Activated naive CD8-positive, alpha-beta T cell treated with anti-CD3 and anti-CD28 coated beads, Interleukin-2, amount 50 U/mL, for 24 hours (primary cell): ENCODE results near the gene ETV6.

Experiments
- ATAC-seq: fragments of 150-1000 bp; cut with Tn5 transposase; one replicate; pipeline ENCODE4 v1.10.0; 2021
- DNase-seq: peaks from one replicate; pipeline ENCODE4 v3.0.0; 2021
- H3K27ac Mint-ChIP-seq: one replicate; pipeline ENCODE4 v1.8.0; 2021; ENCODE audit warnings: mild to moderate bottlenecking, mixed read lengths
- H3K27me3 Mint-ChIP-seq: one replicate; pipeline ENCODE4 v1.8.0; 2021; ENCODE audit warnings: mixed read lengths
- H3K36me3 Mint-ChIP-seq: one replicate; pipeline ENCODE4 v1.8.0; 2021; ENCODE audit warnings: low read depth, mixed read lengths
- H3K4me1 Mint-ChIP-seq: one replicate; pipeline ENCODE4 v1.8.0; 2021; ENCODE audit warnings: mixed read lengths
- H3K4me3 Mint-ChIP-seq: one replicate; pipeline ENCODE4 v1.8.0; 2021; ENCODE audit warnings: mild to moderate bottlenecking, moderate library complexity, mixed read lengths
- H3K9me3 Mint-ChIP-seq: one replicate; pipeline ENCODE4 v1.8.0; 2021; ENCODE audit warnings: mixed read lengths

The ETV6 gene

GRCh38 chr12:11653215-11653753, 3.8 kb downstream of the ETV6 start:
- Mint-ChIP-seq H3K27ac (peak overlapping the region; percentile 92), H3K4me1 (peaks cover 70% of the 10 kb centered on the region), H3K9me3 (no peaks in the 10 kb centered on the region), H3K36me3 (peaks cover 12% of the 10 kb centered on the region), H3K4me3 (peak overlapping the region; percentile 98), H3K27me3 (no peaks in the 10 kb centered on the region)
- ATAC-seq = peak; percentile 58
- peak; percentile 58 for DNase-seq

DNA sequence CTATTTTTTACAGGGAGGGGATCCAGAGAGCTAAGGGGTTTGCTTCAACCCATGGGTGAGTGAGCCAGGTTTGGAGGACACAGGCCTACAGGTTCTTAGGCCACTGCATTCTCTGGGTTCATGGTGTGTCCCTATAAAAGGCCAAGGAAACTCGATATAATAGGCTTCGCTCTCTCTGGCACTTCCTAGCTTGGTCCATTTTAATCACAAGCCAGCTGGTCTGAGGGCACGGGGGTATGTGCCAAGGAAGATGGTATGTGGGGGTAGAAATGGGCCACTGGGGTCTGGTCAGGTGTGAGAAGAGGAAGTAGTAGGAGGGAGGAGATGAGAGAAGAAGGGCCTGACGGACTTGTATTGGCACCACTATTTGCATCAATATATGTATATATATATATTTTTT, 4.9 kb downstream of the ETV6 start:
- H3K4me1 Mint-ChIP-seq = peaks cover 79% of the 10 kb centered on the region
- H3K36me3 Mint-ChIP-seq = peaks cover 12% of the 10 kb centered on the region
- H3K27me3 Mint-ChIP-seq = no peaks in the 10 kb centered on the region
- no peak for DNase-seq
- no peak overlapping the region for H3K27ac Mint-ChIP-seq
- H3K9me3 Mint-ChIP-seq = no peaks in the 10 kb centered on the region
- no peak overlapping the region for H3K4me3 Mint-ChIP-seq
- ATAC-seq = no peak

- Mint-ChIP-seq H3K36me3 (peaks cover 12% of the 10 kb centered on the region), H3K27me3 (no peaks in the 10 kb centered on the region), H3K4me1 (peaks cover 83% of the 10 kb centered on the region), H3K27ac (no peak overlapping the region), H3K9me3 (no peaks in the 10 kb centered on the region), H3K4me3 (no peak overlapping the region)
- DNase-seq = no peak
- ATAC-seq = no peak
Measured at GRCh38 chr12:11654802-11655201, 5.3 kb downstream of the ETV6 start.

DNA sequence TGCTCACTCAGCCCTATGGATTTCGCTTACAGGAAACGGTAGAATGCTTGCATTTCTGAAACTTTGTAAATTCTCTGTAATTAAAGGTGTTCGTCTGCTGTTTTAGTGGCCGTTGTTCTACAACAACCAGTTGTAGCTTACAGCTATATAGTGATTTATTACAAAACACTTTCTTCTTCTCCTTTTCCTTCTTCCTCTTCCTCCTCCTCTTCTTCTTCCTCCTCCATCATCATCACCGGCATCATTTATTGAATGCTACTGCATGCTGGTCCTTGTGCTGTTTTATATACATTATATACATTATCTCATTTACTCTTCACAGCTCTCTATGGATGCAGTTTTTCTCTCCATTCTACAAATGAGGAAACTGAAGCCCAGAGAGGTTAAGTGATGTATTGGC, 6.4 kb downstream of the ETV6 start:
- DNase-seq (no peak), ATAC-seq (no peak)
- peaks cover 13% of the 10 kb centered on the region for H3K36me3 Mint-ChIP-seq
- no peak overlapping the region for H3K4me3 Mint-ChIP-seq
- no peaks in the 10 kb centered on the region for H3K27me3 Mint-ChIP-seq
- H3K9me3 Mint-ChIP-seq = no peaks in the 10 kb centered on the region
- no peak overlapping the region for H3K27ac Mint-ChIP-seq
- H3K4me1 Mint-ChIP-seq = peaks cover 82% of the 10 kb centered on the region

DNA sequence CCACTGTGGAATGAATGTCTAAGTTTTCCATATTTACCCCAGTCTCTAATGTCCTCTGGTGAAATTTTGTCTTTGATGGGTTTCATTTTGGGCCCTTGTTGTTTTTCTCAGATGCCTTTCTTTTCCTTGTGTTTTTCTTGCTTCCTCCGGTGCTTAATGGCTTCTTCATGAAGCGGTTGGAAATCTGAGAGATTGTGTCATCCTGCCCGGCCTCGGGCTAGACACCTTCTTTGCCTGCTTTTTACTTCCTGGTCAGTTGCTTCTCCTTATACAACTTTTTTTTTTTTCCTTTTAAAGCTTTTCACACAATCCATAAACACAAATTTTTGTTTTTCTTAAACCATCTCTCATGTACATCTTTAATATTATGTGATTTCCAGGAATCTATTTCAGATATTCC, 7.1 kb downstream of the ETV6 start:
- ATAC-seq (no peak), DNase-seq (no peak)
- H3K27ac Mint-ChIP-seq = no peak overlapping the region
- H3K36me3 Mint-ChIP-seq = peaks cover 14% of the 10 kb centered on the region
- H3K4me3 Mint-ChIP-seq = no peak overlapping the region
- peaks cover 81% of the 10 kb centered on the region for H3K4me1 Mint-ChIP-seq
- H3K9me3 Mint-ChIP-seq = no peaks in the 10 kb centered on the region
- no peaks in the 10 kb centered on the region for H3K27me3 Mint-ChIP-seq

GRCh38 chr12:11657511-11657910, 8.0 kb downstream of the ETV6 start:
- DNase-seq = no peak
- no peak for ATAC-seq
- Mint-ChIP-seq H3K4me3 (no peak overlapping the region), H3K27ac (peak overlapping the region; percentile 28), H3K36me3 (peaks cover 19% of the 10 kb centered on the region), H3K9me3 (no peaks in the 10 kb centered on the region), H3K4me1 (peaks cover 81% of the 10 kb centered on the region), H3K27me3 (no peaks in the 10 kb centered on the region)

- Mint-ChIP-seq H3K4me1 (peaks cover 77% of the 10 kb centered on the region), H3K9me3 (no peaks in the 10 kb centered on the region), H3K4me3 (no peak overlapping the region), H3K27me3 (no peaks in the 10 kb centered on the region), H3K36me3 (peaks cover 20% of the 10 kb centered on the region), H3K27ac (peak overlapping the region; percentile 33)
- ATAC-seq (no peak), DNase-seq (no peak)
Measured at GRCh38 chr12:11658791-11659190, 9.3 kb downstream of the ETV6 start.

GRCh38 chr12:11660624-11661023, 11.2 kb downstream of the ETV6 start:
- ATAC-seq (no peak), DNase-seq (no peak)
- Mint-ChIP-seq H3K27ac (no peak overlapping the region), H3K27me3 (no peaks in the 10 kb centered on the region), H3K4me1 (peaks cover 69% of the 10 kb centered on the region), H3K36me3 (peaks cover 26% of the 10 kb centered on the region), H3K4me3 (no peak overlapping the region), H3K9me3 (no peaks in the 10 kb centered on the region)

DNA sequence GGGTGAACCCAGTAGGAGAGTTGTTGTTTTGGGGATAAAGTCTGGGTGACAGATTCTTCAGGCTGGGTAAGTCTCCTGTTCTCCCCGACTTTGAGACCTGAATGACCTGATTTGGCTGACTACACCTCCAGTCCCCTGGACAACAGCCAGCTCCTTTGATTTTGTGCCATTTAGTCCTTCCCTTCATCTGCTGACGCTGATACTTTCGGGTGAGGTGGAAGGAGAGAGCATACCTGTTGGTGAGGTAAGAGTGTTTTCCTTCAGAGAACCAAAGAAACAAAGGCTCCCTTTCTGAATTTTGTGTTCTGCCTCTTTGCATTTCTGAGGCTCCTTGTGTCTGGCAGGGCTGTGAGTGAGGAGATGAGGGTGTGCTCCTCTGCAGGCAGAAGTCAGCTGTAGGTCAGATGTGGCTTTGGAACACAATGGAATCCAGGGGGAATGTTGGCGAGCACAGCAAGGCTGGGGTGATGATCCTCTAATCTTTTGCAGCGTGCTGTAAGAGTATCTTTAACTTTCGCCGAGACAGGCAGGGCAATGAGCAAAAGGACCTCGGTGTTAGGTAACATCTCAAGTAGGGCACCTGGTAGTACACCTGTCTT, 12.1 kb downstream of the ETV6 start:
- no peak for DNase-seq
- Mint-ChIP-seq H3K4me1 (peaks cover 62% of the 10 kb centered on the region), H3K27me3 (no peaks in the 10 kb centered on the region), H3K4me3 (no peak overlapping the region), H3K36me3 (peaks cover 24% of the 10 kb centered on the region), H3K27ac (no peak overlapping the region), H3K9me3 (no peaks in the 10 kb centered on the region)
- no peak for ATAC-seq

GRCh38 chr12:11662369-11662768, 12.9 kb downstream of the ETV6 start:
- ATAC-seq = peak; percentile 57
- peak overlapping the region; percentile 19 for H3K4me3 Mint-ChIP-seq

GRCh38 chr12:11663130-11663529, 13.7 kb downstream of the ETV6 start:
- no peak for DNase-seq
- no peak overlapping the region for H3K27ac Mint-ChIP-seq
- no peaks in the 10 kb centered on the region for H3K27me3 Mint-ChIP-seq
- peaks cover 51% of the 10 kb centered on the region for H3K4me1 Mint-ChIP-seq
- ATAC-seq = no peak
- no peak overlapping the region for H3K4me3 Mint-ChIP-seq
- peaks cover 14% of the 10 kb centered on the region for H3K36me3 Mint-ChIP-seq
- no peaks in the 10 kb centered on the region for H3K9me3 Mint-ChIP-seq

More at GRCh38 chr12:11662369-11662768, 12.9 kb downstream of the ETV6 start:
- peaks cover 20% of the 10 kb centered on the region for H3K36me3 Mint-ChIP-seq
- H3K27ac Mint-ChIP-seq = no peak overlapping the region
- no peaks in the 10 kb centered on the region for H3K9me3 Mint-ChIP-seq
- peaks cover 55% of the 10 kb centered on the region for H3K4me1 Mint-ChIP-seq
- no peaks in the 10 kb centered on the region for H3K27me3 Mint-ChIP-seq
- DNase-seq = no peak

DNA sequence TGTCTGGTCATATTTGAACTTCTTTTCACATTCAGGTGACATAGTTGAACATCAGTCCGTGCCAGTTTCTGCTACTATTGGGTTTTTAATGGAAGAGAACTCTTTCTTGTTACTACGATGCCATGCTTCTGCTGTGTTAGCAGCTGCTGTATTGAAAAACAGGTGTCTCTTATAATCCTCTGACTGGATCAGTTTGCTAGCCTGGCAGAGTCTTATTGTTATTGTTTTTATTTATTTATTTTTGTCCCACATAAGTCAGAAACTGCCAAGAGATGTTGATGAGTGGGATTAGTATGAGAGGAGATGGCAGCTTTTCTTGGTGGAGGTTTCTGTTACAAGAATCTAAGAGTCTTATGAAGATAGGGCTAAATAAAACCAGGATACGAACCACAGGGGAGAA, 14.6 kb downstream of the ETV6 start:
- Mint-ChIP-seq H3K27ac (no peak overlapping the region), H3K4me3 (no peak overlapping the region), H3K9me3 (no peaks in the 10 kb centered on the region), H3K36me3 (peaks cover 14% of the 10 kb centered on the region), H3K27me3 (no peaks in the 10 kb centered on the region), H3K4me1 (peaks cover 45% of the 10 kb centered on the region)
- DNase-seq (no peak), ATAC-seq (no peak)

- Mint-ChIP-seq H3K36me3 (peaks cover 13% of the 10 kb centered on the region), H3K4me1 (peaks cover 40% of the 10 kb centered on the region), H3K4me3 (no peak overlapping the region), H3K9me3 (no peaks in the 10 kb centered on the region), H3K27me3 (no peaks in the 10 kb centered on the region), H3K27ac (no peak overlapping the region)
- ATAC-seq = no peak
- no peak for DNase-seq
Measured at GRCh38 chr12:11666131-11667050, 16.9 kb downstream of the ETV6 start.

- DNase-seq (no peak), ATAC-seq (no peak)
- Mint-ChIP-seq H3K27me3 (no peaks in the 10 kb centered on the region), H3K4me1 (peaks cover 36% of the 10 kb centered on the region), H3K4me3 (no peak overlapping the region), H3K36me3 (peaks cover 9% of the 10 kb centered on the region), H3K27ac (no peak overlapping the region), H3K9me3 (no peaks in the 10 kb centered on the region)
Measured at GRCh38 chr12:11667171-11667570, 17.7 kb downstream of the ETV6 start.

DNA sequence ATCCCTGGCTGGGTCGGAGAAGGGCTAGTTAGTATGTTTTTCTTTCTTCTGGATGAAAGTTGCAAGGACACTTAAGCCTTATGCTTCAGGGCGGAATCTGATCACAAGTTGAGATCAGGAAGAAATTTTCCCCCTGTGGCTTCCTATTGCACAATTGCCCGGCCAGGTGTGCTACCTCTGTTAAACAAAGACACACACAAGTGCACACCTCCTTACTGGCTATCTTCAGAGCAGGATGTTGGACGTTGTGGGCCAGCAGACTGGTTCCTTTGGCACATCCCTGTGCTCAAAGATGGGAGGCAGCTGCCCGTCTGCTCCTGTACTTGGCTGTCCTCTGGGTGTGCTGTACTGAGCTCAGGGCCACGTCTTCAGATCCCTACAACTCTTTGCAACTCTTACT, 19.1 kb downstream of the ETV6 start:
- H3K4me1 Mint-ChIP-seq = peaks cover 35% of the 10 kb centered on the region
- H3K36me3 Mint-ChIP-seq = peaks cover 6% of the 10 kb centered on the region
- H3K27ac Mint-ChIP-seq = no peak overlapping the region
- H3K4me3 Mint-ChIP-seq = no peak overlapping the region
- H3K9me3 Mint-ChIP-seq = no peaks in the 10 kb centered on the region
- H3K27me3 Mint-ChIP-seq = no peaks in the 10 kb centered on the region
- ATAC-seq = no peak
- no peak for DNase-seq
